H1 (cell line): ENCODE measurements around the gene EPHA3. TPM values are rescaled to one million over a fixed set of nuclear protein-coding genes. Genes with fewer than 3 reads are reported as not detected.

Experiments
- CTCF ChIA-PET: fragments of 300-600 bp; sonication (Branson Sonifier 250); formaldehyde crosslinking; loops from one replicate; lab custom pipeline; 2021; ENCODE audit not compliant: partially characterized antibody; lab: Charles Lee
- POLR2A ChIA-PET: fragments of 300-600 bp; sonication (Branson Sonifier 250); formaldehyde crosslinking; loops from one replicate; lab custom pipeline; 2021; ENCODE audit warnings: inconsistent platforms; ENCODE audit not compliant: partially characterized antibody; lab: Charles Lee
- DNase-seq, 2 experiments: peaks; one replicate each; pipeline versions ENCODE4 v3.0.0 to v3.0.0-alpha.2; 2010 to 2022; ENCODE audit warnings: low spot score in 2 of 2, low read depth in 1 of 2, mixed read lengths in 1 of 2
- FAIRE-seq: peaks from 2 replicates; lab custom pipeline; 2011; peaks lifted over from hg19 to GRCh38; lab: Jason Lieb, UNC
- H2AFZ ChIP-seq: 2 replicates; pipeline ENCODE4 v1.8.1; 2012; ENCODE audit warnings: low read length, inconsistent platforms
- H2AK5ac ChIP-seq: 2 replicates; pipeline ENCODE4 v1.6.1; 2013; ENCODE audit warnings: low read depth, low read length
- H2BK120ac ChIP-seq: replicated peaks from 2 replicates; pipeline ENCODE3; 2013; ENCODE audit warnings: low read depth, low read length, inconsistent platforms
- H2BK12ac ChIP-seq: 2 replicates; pipeline ENCODE4 v1.6.1; 2013; ENCODE audit warnings: low read depth, low read length
- H2BK15ac ChIP-seq: 2 replicates; pipeline ENCODE4 v1.6.1; 2013; ENCODE audit warnings: low read length
- H2BK20ac ChIP-seq: 2 replicates; pipeline ENCODE4 v1.6.1; 2013; ENCODE audit warnings: low read length
- H2BK5ac ChIP-seq: 2 replicates; pipeline ENCODE4 v1.6.1; 2013; ENCODE audit warnings: low read depth, low read length
- H3K14ac ChIP-seq: 2 replicates; pipeline ENCODE4 v1.6.1; 2013; ENCODE audit warnings: inconsistent platforms; ENCODE audit not compliant: insufficient read length
- H3K18ac ChIP-seq: 2 replicates; pipeline ENCODE4 v1.6.1; 2013; ENCODE audit warnings: low read length; ENCODE audit errors: extremely low read depth
- H3K23ac ChIP-seq: 2 replicates; pipeline ENCODE4 v1.6.1; 2013; ENCODE audit warnings: inconsistent platforms; ENCODE audit not compliant: insufficient read length
- H3K23me2 ChIP-seq: 2 replicates; pipeline ENCODE4 v1.6.1; 2013; ENCODE audit warnings: low read depth, low read length
- H3K27ac ChIP-seq: 2 replicates; pipeline ENCODE4 v1.6.1; 2011; ENCODE audit warnings: low read depth, low read length, inconsistent platforms
- H3K27me3 ChIP-seq, 4 experiments: replicated peaks in 1 of 4; 1 replicate in 1 of 4; 2 replicates in 3 of 4; pipeline versions ENCODE4 v1.6.1 to v1.8.1; 2011 to 2013; ENCODE audit warnings: low read length in 3 of 4, mild to moderate bottlenecking in 3 of 4, inconsistent platforms in 2 of 4, mixed read lengths in 2 of 4, moderate library complexity in 1 of 4; ENCODE audit not compliant: control insufficient read depth in 3 of 4, insufficient read depth in 3 of 4; ENCODE audit errors: extremely low read depth in 1 of 4
- H3K36me3 ChIP-seq, 4 experiments: 2 replicates each; pipeline versions ENCODE4 v1.6.1 to v1.8.1; 2011 to 2013; ENCODE audit warnings: mild to moderate bottlenecking in 4 of 4, low read length in 3 of 4, moderate library complexity in 2 of 4, control low read depth in 1 of 4, inconsistent platforms in 1 of 4; ENCODE audit not compliant: insufficient read depth in 4 of 4, control insufficient read depth in 2 of 4
- H3K4ac ChIP-seq: replicated peaks from 2 replicates; pipeline ENCODE3; 2013; ENCODE audit warnings: low read length, low read depth, mixed read lengths, inconsistent platforms; ENCODE audit not compliant: insufficient read length
- H3K4me1 ChIP-seq, 4 experiments: replicated peaks in 1 of 4; 1 replicate in 1 of 4; 2 replicates in 3 of 4; pipeline versions ENCODE4 v1.6.1 to v1.8.1; 2011 to 2013; ENCODE audit warnings: low read length in 3 of 4, inconsistent platforms in 2 of 4, mixed read lengths in 1 of 4; ENCODE audit not compliant: insufficient read depth in 4 of 4, control insufficient read depth in 3 of 4
- H3K4me2 ChIP-seq, 2 experiments: 2 replicates each; pipeline versions ENCODE4 v1.6.1 to v1.8.1; 2011 to 2013; ENCODE audit warnings: low read depth in 2 of 2, low read length in 2 of 2, control low read depth in 1 of 2, inconsistent platforms in 1 of 2, mild to moderate bottlenecking in 1 of 2; ENCODE audit not compliant: insufficient read depth in 1 of 2
- H3K4me3 ChIP-seq, 4 experiments: fragments of 200-600, 300-600 bp in 1 of 4; sonication (generic), shearing (Covaris generic), sonication (Bioruptor Twin) in 1 of 4; 2 replicates each; pipeline versions ENCODE4 v1.5.1 to v1.8.1; 2011 to 2016; ENCODE audit warnings: low read length in 4 of 4, low read depth in 3 of 4, control low read depth in 2 of 4, inconsistent platforms in 2 of 4, mild to moderate bottlenecking in 2 of 4, mixed read lengths in 1 of 4, moderate library complexity in 1 of 4; ENCODE audit not compliant: insufficient read depth in 2 of 4; ENCODE audit errors: extremely low read depth in 1 of 4
- H3K56ac ChIP-seq: replicated peaks from 2 replicates; pipeline ENCODE3; 2013; ENCODE audit warnings: low read depth, mild to moderate bottlenecking, mixed read lengths, low read length, inconsistent platforms; ENCODE audit not compliant: insufficient read length
- H3K79me1 ChIP-seq: 2 replicates; pipeline ENCODE4 v1.6.1; 2013; ENCODE audit warnings: low read depth, low read length, control low read depth
- H3K79me2 ChIP-seq, 2 experiments: 2 replicates each; pipeline versions ENCODE4 v1.6.1 to v1.8.1; 2012 to 2013; ENCODE audit warnings: low read length in 2 of 2, mild to moderate bottlenecking in 2 of 2, inconsistent platforms in 1 of 2; ENCODE audit not compliant: insufficient read depth in 2 of 2, control insufficient read depth in 1 of 2
- H3K9ac ChIP-seq, 4 experiments: replicated peaks in 1 of 4; 1 replicate in 1 of 4; 2 replicates in 3 of 4; pipeline versions ENCODE4 v1.6.1 to v1.8.1; 2011 to 2013; ENCODE audit warnings: low read depth in 3 of 4, low read length in 3 of 4, control low read depth in 2 of 4, mild to moderate bottlenecking in 2 of 4, moderate library complexity in 2 of 4, inconsistent platforms in 1 of 4; ENCODE audit errors: extremely low read depth in 1 of 4
- H3K9me3 ChIP-seq, 2 experiments: 2 replicates each; pipeline versions ENCODE4 v1.6.1 to v1.8.1; 2012 to 2013; ENCODE audit warnings: mild to moderate bottlenecking in 2 of 2, moderate library complexity in 2 of 2, control low read depth in 1 of 2, inconsistent platforms in 1 of 2, low read depth in 1 of 2, low read length in 1 of 2, mixed read lengths in 1 of 2; ENCODE audit not compliant: insufficient read depth in 2 of 2
- H4K20me1 ChIP-seq, 2 experiments: replicated peaks in 1 of 2; 2 replicates each; pipeline versions ENCODE3 to v1.8.1; 2011 to 2013; ENCODE audit warnings: inconsistent platforms in 2 of 2, low read length in 2 of 2, mild to moderate bottlenecking in 1 of 2; ENCODE audit not compliant: insufficient read depth in 2 of 2, control insufficient read depth in 1 of 2
- H4K5ac ChIP-seq: 2 replicates; pipeline ENCODE4 v1.6.1; 2013; ENCODE audit warnings: low read length, low read depth, mixed read lengths, inconsistent platforms; ENCODE audit not compliant: insufficient read length
- H4K8ac ChIP-seq: 2 replicates; pipeline ENCODE4 v1.8.0; 2013; ENCODE audit warnings: mild to moderate bottlenecking, moderate library complexity, low read length, inconsistent platforms; ENCODE audit not compliant: insufficient read depth; ENCODE audit errors: extremely low read depth
- H4K91ac ChIP-seq: replicated peaks from 2 replicates; pipeline ENCODE3; 2013; ENCODE audit warnings: low read length, mixed read lengths, inconsistent platforms; ENCODE audit not compliant: insufficient read length
- EP300 ChIP-seq, 2 experiments: IDR thresholded peaks; 1 replicate in 1 of 2; 2 replicates in 1 of 2; pipeline ENCODE4 v1.6.1; 2011 to 2012; ENCODE audit warnings: low read depth in 2 of 2, low read length in 2 of 2, mild to moderate bottlenecking in 2 of 2, borderline replicate concordance in 1 of 2, inconsistent platforms in 1 of 2, moderate library complexity in 1 of 2
- FOSL1 ChIP-seq: IDR thresholded peaks from 2 replicates; pipeline ENCODE4 v1.6.1; 2011; ENCODE audit warnings: mild to moderate bottlenecking, low read depth, low read length, moderate library complexity; ENCODE audit not compliant: insufficient read depth
- GTF2F1 ChIP-seq: IDR thresholded peaks from 2 replicates; pipeline ENCODE4 v1.6.1; 2012; ENCODE audit warnings: low read depth, low read length, improper control_type of control experiment, borderline replicate concordance
- PHF8 ChIP-seq: fragments of 200-600 bp; sonication (generic); conservative IDR thresholded peaks from 2 replicates; pipeline ENCODE4 v1.7.1; 2012; ENCODE audit warnings: low read depth, mild to moderate bottlenecking, inconsistent platforms, low read length, moderate library complexity
- POU5F1 ChIP-seq: IDR thresholded peaks from 2 replicates; pipeline ENCODE4 v1.6.1; 2011; ENCODE audit warnings: low read depth, mild to moderate bottlenecking, low read length, moderate library complexity
- SUZ12 ChIP-seq: fragments of 200-600 bp; sonication (generic); IDR thresholded peaks from 2 replicates; pipeline ENCODE4 v1.6.1; 2012; ENCODE audit warnings: mild to moderate bottlenecking, inconsistent platforms, low read length, moderate library complexity, mixed read lengths
- TAF7 ChIP-seq: optimal IDR thresholded peaks from 2 replicates; pipeline ENCODE3; 2011; ENCODE audit warnings: low read depth, mild to moderate bottlenecking, inconsistent platforms, low read length, moderate library complexity, borderline replicate concordance
- WGBS, 2 experiments: shearing (Covaris generic) in 1 of 2; methylation state at CpG; one replicate each; pipeline versions ENCODE4 v1.1.6 to v1.1.7; 2013 to 2015; ENCODE audit warnings: low lambda C conversion rate in 2 of 2, mixed read lengths in 2 of 2, inconsistent platforms in 1 of 2, low coverage in 1 of 2, missing lambda C conversion rate in 1 of 2; ENCODE audit not compliant: insufficient replicate concordance in 2 of 2, insufficient coverage in 1 of 2, insufficient read length in 1 of 2; ENCODE audit errors: extremely low coverage in 1 of 2, missing lambda C conversion rate in 1 of 2; 5-methylcytosine and 5-hydroxymethylcytosine counted together
- polyA plus RNA-seq, 7 experiments: library from polyadenylated mRNA; depleted of rRNA in 3 of 7; stranded (reverse) in 5 of 7; unstranded in 2 of 7; fragments of >200 nt in 5 of 7; fragments of 200-250 nt in 2 of 7; gene quantifications; 1 replicate in 5 of 7; 2 replicates in 1 of 7; 4 replicates in 1 of 7; pipeline versions ENCODE4 v1.2.1 to v1.2.3, GENCODE V29; 2011 to 2013; ENCODE audit warnings: missing spikeins in 2 of 7, mixed read lengths in 2 of 7
- total RNA-seq: library from RNA; stranded (reverse); fragmentation: NEBNext Ultra II Directional; extraction: Animal tissue kit (Norgen Biotek cat#: 25700); gene quantifications from 2 replicates; pipeline ENCODE4 v1.2.1, GENCODE V29; 2021

The EPHA3 gene
- total and polyA plus RNA-seq, 2 of the 8 experiments (the other 6 are each of a cell fraction or from before 2014, with no cell fraction given), result 0.09 to 0.22 TPM

DNA sequence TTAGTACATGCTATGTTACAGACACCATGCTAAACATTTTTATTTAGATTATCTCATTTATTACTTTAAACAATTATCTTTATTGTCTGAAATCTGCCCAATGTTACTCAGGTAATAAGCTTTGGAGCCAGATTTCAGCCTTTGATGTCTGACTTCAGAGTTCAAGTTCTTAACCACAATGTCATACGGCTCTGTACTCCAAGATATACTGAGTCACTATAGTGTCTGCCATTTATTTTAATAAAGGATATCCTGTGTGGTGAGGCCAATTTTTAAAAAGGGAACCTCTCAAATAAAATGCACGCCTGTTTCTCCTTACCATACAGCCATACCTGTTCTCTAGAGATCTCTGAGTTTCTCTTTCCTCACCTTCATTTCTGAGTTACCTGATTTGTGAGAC, 193.1 kb downstream of the EPHA3 start:
- Histone ChIP-seq H2AK5ac (no peak overlapping the region), H4K5ac (no peak overlapping the region), H2BK20ac (no peak overlapping the region), H3K4me2 (no peak overlapping the region), H3K18ac (no peak overlapping the region), H3K9me3 (no peaks in the 10 kb centered on the region), H2BK12ac (no peak overlapping the region), H3K79me2 (no peaks in the 10 kb centered on the region), H3K4ac (no peak overlapping the region), H3K9ac (no peak overlapping the region), H3K23ac (no peak overlapping the region), H2BK15ac (no peak overlapping the region), H3K79me1 (no peaks in the 10 kb centered on the region), H3K56ac (no peak overlapping the region), H3K36me3 (no peaks in the 10 kb centered on the region), H4K8ac (no peak overlapping the region), H3K4me3 (no peak overlapping the region), H2BK5ac (no peak overlapping the region), H3K27ac (no peak overlapping the region), H4K20me1 (no peaks in the 10 kb centered on the region), H3K14ac (no peak overlapping the region), H4K91ac (no peak overlapping the region), H3K23me2 (no peaks in the 10 kb centered on the region), H2BK120ac (no peak overlapping the region), H3K27me3 (no peaks in the 10 kb centered on the region), H2AFZ (no peak overlapping the region), H3K4me1 (no peaks in the 10 kb centered on the region)
- TF ChIP-seq EP300 (IDR thresholded peaks at IDR 0.05; ENCODE audit: borderline replicate concordance in 1 of 2, low read depth in 2 of 2, low read length in 2 of 2) (no peak), PHF8 (no peak), SUZ12 (no peak), TAF7 (no peak), GTF2F1 (no peak), POU5F1 (no peak), FOSL1 (no peak)
- POLR2A ChIA-PET, result no interaction called here
- 93% methylated on average over 2 of the region's 2 CpGs; no CpG with 5 or more reads in 1 of the 2 experiments for WGBS, 2 experiments
- FAIRE-seq (no peak), DNase-seq (no peak)
- CTCF ChIA-PET, result no interaction called here
